Uterus (tissue), 2 donors: Measurements from ENCODE around the gene RTL1.

Experiments used
- POLR2A ChIP-seq, 2 donors: fragments of 450-650 bp; IDR thresholded peaks; one replicate each; pipeline ENCODE4 v1.6.1; 2016; ENCODE audit warnings: antibody characterized with exemption in 2 of 2, mild to moderate bottlenecking in 1 of 2, moderate library complexity in 1 of 2
- TF ChIP-seq, protein P1 (sequence below), 4 experiments: fragments of 200-600 bp in 2 of 4; fragments of 450-650 bp in 2 of 4; sonication (generic) in 2 of 4; IDR thresholded peaks; one replicate each; pipeline ENCODE4 v1.5.1; 2016 to 2019; ENCODE audit warnings: antibody characterized with exemption in 4 of 4, mild to moderate bottlenecking in 2 of 4, moderate library complexity in 1 of 4

DNA sequence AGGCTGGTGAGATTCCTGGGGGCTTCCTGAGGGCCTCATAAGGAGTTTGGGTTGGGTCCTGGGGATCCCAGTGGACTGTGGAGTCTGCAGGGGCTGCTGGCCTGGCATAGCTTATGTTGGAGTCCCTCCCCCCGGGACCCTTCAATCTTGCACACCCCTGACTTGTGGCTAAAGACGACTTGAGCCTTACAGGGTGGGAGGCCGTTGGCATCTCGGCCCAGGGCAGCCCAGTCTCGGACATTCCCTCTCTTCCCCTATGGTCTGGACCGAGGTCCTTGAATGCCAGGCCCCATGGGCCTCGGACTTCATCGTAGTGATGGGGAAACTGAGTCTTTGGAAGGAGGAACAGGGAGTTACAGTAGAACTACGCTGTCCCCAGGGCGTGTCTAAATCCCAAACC lies 12.5 kb downstream of the RTL1 start:
- TF ChIP-seq, protein P1, sequence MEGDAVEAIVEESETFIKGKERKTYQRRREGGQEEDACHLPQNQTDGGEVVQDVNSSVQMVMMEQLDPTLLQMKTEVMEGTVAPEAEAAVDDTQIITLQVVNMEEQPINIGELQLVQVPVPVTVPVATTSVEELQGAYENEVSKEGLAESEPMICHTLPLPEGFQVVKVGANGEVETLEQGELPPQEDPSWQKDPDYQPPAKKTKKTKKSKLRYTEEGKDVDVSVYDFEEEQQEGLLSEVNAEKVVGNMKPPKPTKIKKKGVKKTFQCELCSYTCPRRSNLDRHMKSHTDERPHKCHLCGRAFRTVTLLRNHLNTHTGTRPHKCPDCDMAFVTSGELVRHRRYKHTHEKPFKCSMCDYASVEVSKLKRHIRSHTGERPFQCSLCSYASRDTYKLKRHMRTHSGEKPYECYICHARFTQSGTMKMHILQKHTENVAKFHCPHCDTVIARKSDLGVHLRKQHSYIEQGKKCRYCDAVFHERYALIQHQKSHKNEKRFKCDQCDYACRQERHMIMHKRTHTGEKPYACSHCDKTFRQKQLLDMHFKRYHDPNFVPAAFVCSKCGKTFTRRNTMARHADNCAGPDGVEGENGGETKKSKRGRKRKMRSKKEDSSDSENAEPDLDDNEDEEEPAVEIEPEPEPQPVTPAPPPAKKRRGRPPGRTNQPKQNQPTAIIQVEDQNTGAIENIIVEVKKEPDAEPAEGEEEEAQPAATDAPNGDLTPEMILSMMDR (IDR thresholded peaks at IDR 0.05) = no peak
- no peak for TF ChIP-seq POLR2A (IDR thresholded peaks at IDR 0.05)
